Measurements from ENCODE around the gene APLF. TPM values are rescaled to one million over a fixed set of nuclear protein-coding genes. Genes with fewer than 3 reads are reported as not detected.

APLF gene
- total RNA-seq, 1 donor = 8.6 TPM

GRCh38 chr2:68431316-68431972, 35.9 kb upstream of the APLF start:
- no peak for TF ChIP-seq CTCF (IDR thresholded peaks at IDR 0.05; ENCODE audit: insufficient read depth, low read depth, low read length)
- no peak overlapping the region for H3K4me3 ChIP-seq (ENCODE audit: low read depth, low read length)
- DNase-seq (ENCODE audit: low read depth) = no peak

DNA sequence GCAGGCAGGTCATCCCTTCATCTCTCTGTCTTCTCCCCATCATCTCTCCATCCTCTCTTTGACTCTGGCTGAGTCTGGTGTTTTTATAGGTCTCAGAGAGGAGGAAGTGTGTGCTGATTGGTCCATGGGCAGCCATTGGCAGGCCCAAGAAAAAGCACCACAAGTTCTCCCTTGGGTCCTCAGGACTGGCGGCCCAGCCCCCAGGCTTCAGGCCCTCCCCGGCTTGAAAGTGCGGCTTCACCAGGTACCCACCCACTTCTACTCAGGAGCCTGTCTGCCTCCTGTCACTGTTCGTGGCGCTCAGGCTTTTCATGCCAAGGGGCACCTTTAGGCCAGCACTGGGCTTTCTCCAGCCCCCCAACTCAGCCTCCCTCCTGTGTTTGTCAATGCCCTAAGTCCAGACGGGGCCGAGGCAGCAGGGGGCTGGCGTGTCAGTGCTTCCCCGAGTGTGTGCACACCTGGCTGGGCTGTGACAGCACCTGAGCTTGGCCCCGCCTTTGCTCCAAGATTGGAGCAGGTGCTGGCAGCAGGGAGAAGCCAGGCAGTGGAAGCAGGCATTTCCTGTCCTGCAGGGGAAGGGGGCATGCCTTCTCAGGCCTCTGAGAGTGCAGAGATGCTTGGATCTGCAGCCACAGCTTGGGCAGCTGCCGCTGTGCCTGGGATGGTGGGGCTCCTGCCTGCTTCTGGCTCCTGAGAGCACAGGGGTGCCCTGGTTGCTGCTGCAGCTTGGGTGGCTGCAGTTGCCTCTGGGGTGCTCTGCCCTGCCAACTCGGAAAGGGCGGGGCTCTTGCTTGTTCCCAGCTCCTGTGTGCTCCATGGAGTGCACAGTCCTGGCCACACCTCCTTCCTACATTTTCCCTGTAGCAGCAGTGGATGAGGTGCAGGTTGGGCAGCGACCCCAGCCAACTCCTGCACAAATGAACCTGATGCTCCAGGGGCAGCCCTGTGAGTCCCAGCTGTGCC, 34.4 kb upstream of the APLF start:
- DNase-seq (ENCODE audit: low read depth) = no peak
- no peak for TF ChIP-seq CTCF (IDR thresholded peaks at IDR 0.05; ENCODE audit: insufficient read depth, low read depth, low read length)

DNA sequence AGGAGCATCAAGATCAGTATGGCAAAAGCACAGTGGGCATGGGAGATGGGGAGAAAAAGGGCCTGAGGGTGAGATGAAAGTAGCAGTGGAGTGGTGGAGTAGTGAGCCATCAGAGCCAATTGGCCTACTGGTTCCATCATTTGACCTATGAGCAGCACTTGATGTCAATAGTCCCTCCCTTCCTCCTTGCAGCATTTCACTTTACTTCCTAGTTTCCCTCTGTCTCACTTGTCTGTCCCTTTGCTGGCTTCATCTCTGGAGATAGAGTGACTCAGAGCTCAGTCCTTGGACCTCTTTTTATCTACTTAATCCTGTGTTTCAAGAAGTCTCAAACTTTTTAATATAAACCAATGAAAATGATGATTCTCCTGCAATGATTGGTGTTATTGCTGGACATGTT, 32.4 kb upstream of the APLF start:
- no peak for DNase-seq (ENCODE audit: low read depth)
- H3K4me3 ChIP-seq (ENCODE audit: low read depth, low read length) = no peak overlapping the region
- no peak for TF ChIP-seq CTCF (IDR thresholded peaks at IDR 0.05; ENCODE audit: insufficient read depth, low read depth, low read length)

More for the DNA sequence above, 34.4 kb upstream of the APLF start:
- no peak overlapping the region for H3K4me3 ChIP-seq (ENCODE audit: low read depth, low read length)

DNA sequence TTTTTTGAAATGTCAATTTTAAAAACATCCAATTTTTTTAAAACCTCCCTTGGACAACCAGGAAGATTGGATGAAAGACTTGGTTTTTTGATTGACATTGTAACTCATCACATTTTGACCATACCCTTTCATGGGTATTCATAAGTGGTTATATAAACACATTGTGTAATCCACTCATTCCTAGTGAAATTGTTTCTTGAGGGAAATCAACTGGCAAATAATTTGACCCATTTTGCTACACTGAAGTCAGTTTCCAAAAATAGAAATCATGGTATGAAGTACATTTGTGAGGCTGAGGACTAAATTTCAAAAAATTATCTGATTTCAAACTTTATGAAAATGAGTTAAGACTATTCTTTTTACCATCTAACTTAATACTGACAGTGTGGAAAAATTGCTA, 31.8 kb upstream of the APLF start:
- no peak overlapping the region for H3K4me3 ChIP-seq (ENCODE audit: low read depth, low read length)
- no peak for TF ChIP-seq CTCF (IDR thresholded peaks at IDR 0.05; ENCODE audit: insufficient read depth, low read depth, low read length)
- peak; percentile 24 for DNase-seq (ENCODE audit: low read depth)

- H3K4me3 ChIP-seq (ENCODE audit: low read depth, low read length) = no peak overlapping the region
- no peak for TF ChIP-seq CTCF (IDR thresholded peaks at IDR 0.05; ENCODE audit: insufficient read depth, low read depth, low read length)
- peak; percentile 16 for DNase-seq (ENCODE audit: low read depth)
Observed at GRCh38 chr2:68436270-68436669, 31.1 kb upstream of the APLF start.

DNA sequence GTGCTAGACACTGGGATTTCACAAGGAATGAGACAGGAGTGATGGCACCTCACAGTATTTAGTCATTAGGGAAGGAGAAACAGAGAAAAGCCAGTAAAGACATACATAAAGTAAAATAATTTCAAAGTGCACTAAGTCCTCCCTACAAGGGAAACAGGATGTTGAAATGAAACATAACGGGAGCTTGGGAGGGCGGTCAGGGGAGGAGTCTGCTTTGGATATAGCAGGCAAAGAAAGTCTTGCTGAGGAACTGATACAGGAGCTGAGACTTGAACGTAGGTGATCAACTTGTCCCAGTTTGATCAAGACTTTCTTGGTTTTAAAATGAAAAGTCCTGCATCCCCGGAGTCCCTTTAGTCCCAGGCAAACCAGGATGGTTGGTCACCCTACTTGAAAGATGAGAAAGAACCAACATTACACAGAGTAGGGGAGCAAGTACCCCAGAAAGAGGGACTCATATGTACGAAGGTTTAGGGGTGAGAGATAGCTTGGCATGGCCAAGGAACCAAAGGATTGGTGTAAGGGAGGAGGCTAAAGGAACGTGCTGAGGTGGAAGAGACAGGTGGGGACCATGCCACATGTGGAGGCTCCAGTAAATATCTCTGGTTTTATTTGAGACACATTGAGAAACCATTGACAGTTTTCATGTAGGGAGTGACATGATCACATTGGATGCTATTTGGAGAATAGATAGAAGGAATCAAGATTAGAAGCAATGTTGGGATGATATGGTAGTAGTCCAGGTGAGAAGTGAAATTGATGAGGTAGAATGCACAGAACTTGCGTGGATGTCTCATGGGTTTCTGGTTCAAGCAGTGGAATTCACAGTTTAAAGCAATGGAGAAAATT, 28.7 kb upstream of the APLF start:
- no peak for TF ChIP-seq CTCF (IDR thresholded peaks at IDR 0.05; ENCODE audit: insufficient read depth, low read depth, low read length)
- no peak overlapping the region for H3K4me3 ChIP-seq (ENCODE audit: low read depth, low read length)
- DNase-seq (ENCODE audit: low read depth) = peak; percentile 21
